GM23338 (cell line): Measurements from ENCODE around the gene DGKE. TPM values are rescaled to one million over a fixed set of nuclear protein-coding genes. Genes with fewer than 3 reads are reported as not detected.

Experiments used
- ATAC-seq: fragments of 200-7000 bp; cut with Tn5 transposase; 3 replicates; pipeline ENCODE4 v1.9.1; 2020
- DNase-seq: peaks from one replicate; pipeline ENCODE4 v3.0.0-alpha.2; 2015; ENCODE audit warnings: low spot score
- H2AFZ ChIP-seq: fragments of 200-600 bp; sonication (generic); 2 replicates; pipeline ENCODE4 v1.8.0; 2016; ENCODE audit warnings: antibody characterized with exemption, mild to moderate bottlenecking, moderate library complexity
- H3F3A ChIP-seq: fragments of 200-600 bp; sonication (generic); replicated peaks from 2 replicates; pipeline ENCODE4 v1.8.0; 2017; ENCODE audit warnings: antibody characterized with exemption, mixed run types, low read depth
- H3K27ac ChIP-seq: fragments of 200-600 bp; sonication (generic); 2 replicates; pipeline ENCODE4 v1.6.1; 2016; ENCODE audit warnings: low read depth
- H3K27me3 ChIP-seq: fragments of 200-600 bp; sonication (generic); 2 replicates; pipeline ENCODE4 v1.8.0; 2016; ENCODE audit warnings: mild to moderate bottlenecking, mixed run types, moderate library complexity; ENCODE audit not compliant: insufficient read depth
- H3K36me3 ChIP-seq: fragments of 200-600 bp; sonication (generic); 2 replicates; pipeline ENCODE4 v1.8.0; 2016; ENCODE audit warnings: mild to moderate bottlenecking; ENCODE audit not compliant: insufficient read depth
- H3K4me1 ChIP-seq: fragments of 200-600 bp; sonication (generic); 2 replicates; pipeline ENCODE4 v1.8.0; 2016; ENCODE audit warnings: mild to moderate bottlenecking, moderate library complexity; ENCODE audit not compliant: insufficient read depth
- H3K4me2 ChIP-seq: fragments of 200-600 bp; sonication (generic); 2 replicates; pipeline ENCODE4 v1.7.1; 2017; ENCODE audit warnings: mixed run types
- H3K4me3 ChIP-seq: fragments of 200-600 bp; sonication (generic); 2 replicates; pipeline ENCODE4 v1.6.1; 2016; ENCODE audit warnings: mixed run types
- H3K79me2 ChIP-seq: fragments of 200-600 bp; sonication (generic); replicated peaks from 2 replicates; pipeline ENCODE4 v1.8.0; 2017; ENCODE audit warnings: mild to moderate bottlenecking; ENCODE audit not compliant: insufficient read depth
- H3K9me2 ChIP-seq: fragments of 200-600 bp; sonication (generic); 2 replicates; pipeline ENCODE4 v1.8.0; 2017; ENCODE audit not compliant: insufficient read depth
- H4K20me1 ChIP-seq: fragments of 200-600 bp; sonication (generic); replicated peaks from 2 replicates; pipeline ENCODE4 v1.8.0; 2017; ENCODE audit warnings: mild to moderate bottlenecking; ENCODE audit not compliant: insufficient read depth
- H3K27ac Mint-ChIP-seq: 2 replicates; pipeline ENCODE4 v1.8.0; 2020; ENCODE audit warnings: inconsistent platforms, mild to moderate bottlenecking, moderate library complexity, mixed read lengths
- H3K27me3 Mint-ChIP-seq: 3 replicates; pipeline ENCODE4 v1.8.0; 2022; ENCODE audit warnings: low read depth, mild to moderate bottlenecking, moderate library complexity, mixed read lengths, inconsistent platforms; ENCODE audit not compliant: insufficient read depth, poor library complexity
- H3K36me3 Mint-ChIP-seq: 3 replicates; pipeline ENCODE4 v1.8.0; 2021; ENCODE audit warnings: low read depth, mild to moderate bottlenecking, inconsistent platforms, moderate library complexity, mixed read lengths
- H3K4me1 Mint-ChIP-seq: 3 replicates; pipeline ENCODE4 v1.8.0; 2020; ENCODE audit warnings: mild to moderate bottlenecking, inconsistent platforms, mixed read lengths
- H3K4me3 Mint-ChIP-seq: 3 replicates; pipeline ENCODE4 v1.8.0; 2021; ENCODE audit warnings: moderate library complexity, mild to moderate bottlenecking, inconsistent platforms, mixed read lengths
- H3K9me3 Mint-ChIP-seq: 3 replicates; pipeline ENCODE4 v1.8.0; 2020; ENCODE audit warnings: moderate library complexity, mild to moderate bottlenecking, inconsistent platforms, mixed read lengths
- EZH2 ChIP-seq: fragments of 200-600 bp; sonication (generic); IDR thresholded peaks from one replicate; pipeline ENCODE4 v1.8.0; 2017; ENCODE audit warnings: antibody characterized with exemption, mild to moderate bottlenecking, low read depth; ENCODE audit not compliant: unreplicated experiment
- EZH2phosphoT487 ChIP-seq: fragments of 200-600 bp; sonication (generic); IDR thresholded peaks from one replicate; pipeline ENCODE4 v1.8.1; 2018; ENCODE audit warnings: antibody characterized with exemption; ENCODE audit not compliant: unreplicated experiment
- POLR2AphosphoS5 ChIP-seq: IDR thresholded peaks from 2 replicates; pipeline ENCODE4 v1.6.1; 2016; ENCODE audit warnings: antibody characterized with exemption, low read depth
- STAT1 ChIP-seq: IDR thresholded peaks from one replicate; pipeline ENCODE4 v1.6.1; 2016; ENCODE audit warnings: antibody characterized with exemption; ENCODE audit not compliant: unreplicated experiment
- polyA plus RNA-seq: library from polyadenylated mRNA; unstranded; fragments of >200 nt; fragmentation: Nextera tagmentation; extraction: Ambion mirVana; gene quantifications from 2 replicates; pipeline ENCODE4 v1.2.1, GENCODE V29; 2016
- total RNA-seq: library from RNA; depleted of rRNA; stranded (reverse); fragments of >200 nt; shearing (Covaris generic); gene quantifications from 2 replicates; pipeline ENCODE4 v1.2.3, GENCODE V29; 2014
- TF ChIP-seq, protein P1 (sequence below): fragments of 250-450 bp; sonication (Bioruptor Pico); IDR thresholded peaks from 2 replicates; pipeline ENCODE4 v1.5.0; 2020; ENCODE audit warnings: mild to moderate bottlenecking, moderate library complexity
- TF ChIP-seq, protein P2 (sequence below), 2 experiments: fragments of 200-600 bp in 1 of 2; sonication (generic) in 1 of 2; conservative IDR thresholded peaks; 2 replicates each; pipeline versions ENCODE4 v1.5.1 to v1.6.1; 2016 to 2017; ENCODE audit warnings: antibody characterized with exemption in 2 of 2, low read depth in 2 of 2, mild to moderate bottlenecking in 2 of 2, moderate library complexity in 1 of 2

Gene DGKE
- total and polyA plus RNA-seq, 2 experiments from 2014 or later, result 3.9 to 10.1 TPM

DNA sequence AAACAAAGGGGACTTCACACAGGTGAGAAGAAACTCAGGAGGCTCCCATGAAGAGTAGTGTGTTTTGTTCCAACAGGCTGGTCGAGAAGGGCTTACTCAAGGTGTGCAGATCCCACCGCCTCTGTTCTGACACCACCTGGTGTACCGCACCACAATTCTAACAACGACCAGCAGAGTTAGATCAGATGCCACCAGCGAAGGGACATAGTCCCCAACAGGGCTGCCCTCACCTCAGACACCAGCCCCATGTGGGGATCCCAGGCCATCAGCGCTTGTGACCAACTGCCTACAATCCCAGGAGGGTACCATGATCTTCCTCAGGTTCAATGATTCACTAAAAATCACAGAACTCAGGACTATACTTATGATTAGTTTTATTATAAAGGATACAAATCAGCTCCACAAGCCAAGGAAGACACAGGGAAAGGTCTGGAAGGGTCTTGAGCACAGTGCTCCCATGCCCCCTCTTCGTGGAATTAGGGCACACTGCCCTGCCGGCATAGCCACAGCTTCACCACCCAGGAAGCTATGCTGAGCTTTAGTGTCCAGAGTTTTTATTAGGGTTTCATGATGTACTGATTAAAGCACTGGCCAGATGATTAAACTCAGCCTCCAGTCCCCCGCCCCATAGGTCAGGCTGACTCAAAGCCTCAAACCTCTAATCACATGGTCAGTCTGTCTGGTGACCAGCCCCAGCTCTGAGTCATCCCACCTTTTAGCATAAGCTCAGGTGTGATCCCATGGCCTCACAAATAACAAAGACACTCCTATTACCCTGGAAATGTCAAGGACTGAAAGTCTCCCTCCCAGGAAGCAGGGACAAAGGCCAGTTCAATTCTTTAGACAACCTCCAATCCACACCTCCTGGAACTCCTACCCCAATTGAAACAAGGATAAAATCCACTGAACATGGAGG lies 53.9 kb downstream of the DGKE start (continued):
- no peak for TF ChIP-seq EZH2phosphoT487

DNA sequence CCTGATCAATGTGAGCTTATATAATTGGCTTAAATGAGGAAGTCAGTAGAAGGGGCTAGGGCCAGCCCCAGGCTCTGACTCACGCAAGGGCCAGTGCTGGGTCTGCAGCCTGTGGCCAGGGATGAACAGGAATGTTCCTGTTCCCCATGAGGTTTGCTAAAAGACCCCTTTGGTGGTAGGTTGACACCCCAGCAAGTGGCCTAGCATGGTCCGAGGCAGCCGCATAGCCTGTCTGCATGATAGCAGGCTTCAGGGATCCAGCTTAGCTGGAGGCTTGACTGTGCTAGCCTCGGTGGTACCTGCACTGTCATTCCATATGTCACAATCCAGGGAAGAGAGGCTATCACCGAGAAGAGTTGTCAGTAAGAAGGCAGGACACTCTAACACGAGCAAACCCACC lies 56.4 kb downstream of the DGKE start:
- Histone ChIP-seq H3K27ac (no peak overlapping the region), H3K79me2 (no peaks in the 10 kb centered on the region), H3K36me3 (peaks cover 15% of the 10 kb centered on the region), H3K27me3 (no peaks in the 10 kb centered on the region), H3K4me3 (no peak overlapping the region), H4K20me1 (no peaks in the 10 kb centered on the region), H3K4me1 (peaks cover 8% of the 10 kb centered on the region), H3F3A (no peaks in the 10 kb centered on the region), H2AFZ (no peak overlapping the region), H3K4me2 (no peak overlapping the region), H3K9me2 (no peaks in the 10 kb centered on the region)
- H3K27me3 Mint-ChIP-seq, result no peaks in the 10 kb centered on the region
- no peak for DNase-seq
- TF ChIP-seq EZH2, result no peak
- TF ChIP-seq, protein P1, sequence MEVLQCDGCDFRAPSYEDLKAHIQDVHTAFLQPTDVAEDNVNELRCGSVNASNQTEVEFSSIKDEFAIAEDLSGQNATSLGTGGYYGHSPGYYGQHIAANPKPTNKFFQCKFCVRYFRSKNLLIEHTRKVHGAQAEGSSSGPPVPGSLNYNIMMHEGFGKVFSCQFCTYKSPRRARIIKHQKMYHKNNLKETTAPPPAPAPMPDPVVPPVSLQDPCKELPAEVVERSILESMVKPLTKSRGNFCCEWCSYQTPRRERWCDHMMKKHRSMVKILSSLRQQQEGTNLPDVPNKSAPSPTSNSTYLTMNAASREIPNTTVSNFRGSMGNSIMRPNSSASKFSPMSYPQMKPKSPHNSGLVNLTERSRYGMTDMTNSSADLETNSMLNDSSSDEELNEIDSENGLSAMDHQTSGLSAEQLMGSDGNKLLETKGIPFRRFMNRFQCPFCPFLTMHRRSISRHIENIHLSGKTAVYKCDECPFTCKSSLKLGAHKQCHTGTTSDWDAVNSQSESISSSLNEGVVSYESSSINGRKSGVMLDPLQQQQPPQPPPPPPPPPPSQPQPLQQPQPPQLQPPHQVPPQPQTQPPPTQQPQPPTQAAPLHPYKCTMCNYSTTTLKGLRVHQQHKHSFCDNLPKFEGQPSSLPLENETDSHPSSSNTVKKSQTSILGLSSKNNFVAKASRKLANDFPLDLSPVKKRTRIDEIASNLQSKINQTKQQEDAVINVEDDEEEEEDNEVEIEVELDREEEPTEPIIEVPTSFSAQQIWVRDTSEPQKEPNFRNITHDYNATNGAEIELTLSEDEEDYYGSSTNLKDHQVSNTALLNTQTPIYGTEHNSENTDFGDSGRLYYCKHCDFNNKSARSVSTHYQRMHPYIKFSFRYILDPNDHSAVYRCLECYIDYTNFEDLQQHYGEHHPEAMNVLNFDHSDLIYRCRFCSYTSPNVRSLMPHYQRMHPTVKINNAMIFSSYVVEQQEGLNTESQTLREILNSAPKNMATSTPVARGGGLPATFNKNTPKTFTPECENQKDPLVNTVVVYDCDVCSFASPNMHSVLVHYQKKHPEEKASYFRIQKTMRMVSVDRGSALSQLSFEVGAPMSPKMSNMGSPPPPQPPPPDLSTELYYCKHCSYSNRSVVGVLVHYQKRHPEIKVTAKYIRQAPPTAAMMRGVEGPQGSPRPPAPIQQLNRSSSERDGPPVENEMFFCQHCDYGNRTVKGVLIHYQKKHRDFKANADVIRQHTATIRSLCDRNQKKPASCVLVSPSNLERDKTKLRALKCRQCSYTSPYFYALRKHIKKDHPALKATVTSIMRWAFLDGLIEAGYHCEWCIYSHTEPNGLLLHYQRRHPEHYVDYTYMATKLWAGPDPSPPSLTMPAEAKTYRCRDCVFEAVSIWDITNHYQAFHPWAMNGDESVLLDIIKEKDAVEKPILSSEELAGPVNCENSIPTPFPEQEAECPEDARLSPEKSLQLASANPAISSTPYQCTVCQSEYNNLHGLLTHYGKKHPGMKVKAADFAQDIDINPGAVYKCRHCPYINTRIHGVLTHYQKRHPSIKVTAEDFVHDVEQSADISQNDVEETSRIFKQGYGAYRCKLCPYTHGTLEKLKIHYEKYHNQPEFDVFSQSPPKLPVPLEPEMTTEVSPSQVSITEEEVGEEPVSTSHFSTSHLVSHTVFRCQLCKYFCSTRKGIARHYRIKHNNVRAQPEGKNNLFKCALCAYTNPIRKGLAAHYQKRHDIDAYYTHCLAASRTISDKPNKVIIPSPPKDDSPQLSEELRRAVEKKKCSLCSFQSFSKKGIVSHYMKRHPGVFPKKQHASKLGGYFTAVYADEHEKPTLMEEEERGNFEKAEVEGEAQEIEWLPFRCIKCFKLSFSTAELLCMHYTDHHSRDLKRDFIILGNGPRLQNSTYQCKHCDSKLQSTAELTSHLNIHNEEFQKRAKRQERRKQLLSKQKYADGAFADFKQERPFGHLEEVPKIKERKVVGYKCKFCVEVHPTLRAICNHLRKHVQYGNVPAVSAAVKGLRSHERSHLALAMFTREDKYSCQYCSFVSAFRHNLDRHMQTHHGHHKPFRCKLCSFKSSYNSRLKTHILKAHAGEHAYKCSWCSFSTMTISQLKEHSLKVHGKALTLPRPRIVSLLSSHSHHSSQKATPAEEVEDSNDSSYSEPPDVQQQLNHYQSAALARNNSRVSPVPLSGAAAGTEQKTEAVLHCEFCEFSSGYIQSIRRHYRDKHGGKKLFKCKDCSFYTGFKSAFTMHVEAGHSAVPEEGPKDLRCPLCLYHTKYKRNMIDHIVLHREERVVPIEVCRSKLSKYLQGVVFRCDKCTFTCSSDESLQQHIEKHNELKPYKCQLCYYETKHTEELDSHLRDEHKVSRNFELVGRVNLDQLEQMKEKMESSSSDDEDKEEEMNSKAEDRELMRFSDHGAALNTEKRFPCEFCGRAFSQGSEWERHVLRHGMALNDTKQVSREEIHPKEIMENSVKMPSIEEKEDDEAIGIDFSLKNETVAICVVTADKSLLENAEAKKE, result no peak
- TF ChIP-seq, protein P2, sequence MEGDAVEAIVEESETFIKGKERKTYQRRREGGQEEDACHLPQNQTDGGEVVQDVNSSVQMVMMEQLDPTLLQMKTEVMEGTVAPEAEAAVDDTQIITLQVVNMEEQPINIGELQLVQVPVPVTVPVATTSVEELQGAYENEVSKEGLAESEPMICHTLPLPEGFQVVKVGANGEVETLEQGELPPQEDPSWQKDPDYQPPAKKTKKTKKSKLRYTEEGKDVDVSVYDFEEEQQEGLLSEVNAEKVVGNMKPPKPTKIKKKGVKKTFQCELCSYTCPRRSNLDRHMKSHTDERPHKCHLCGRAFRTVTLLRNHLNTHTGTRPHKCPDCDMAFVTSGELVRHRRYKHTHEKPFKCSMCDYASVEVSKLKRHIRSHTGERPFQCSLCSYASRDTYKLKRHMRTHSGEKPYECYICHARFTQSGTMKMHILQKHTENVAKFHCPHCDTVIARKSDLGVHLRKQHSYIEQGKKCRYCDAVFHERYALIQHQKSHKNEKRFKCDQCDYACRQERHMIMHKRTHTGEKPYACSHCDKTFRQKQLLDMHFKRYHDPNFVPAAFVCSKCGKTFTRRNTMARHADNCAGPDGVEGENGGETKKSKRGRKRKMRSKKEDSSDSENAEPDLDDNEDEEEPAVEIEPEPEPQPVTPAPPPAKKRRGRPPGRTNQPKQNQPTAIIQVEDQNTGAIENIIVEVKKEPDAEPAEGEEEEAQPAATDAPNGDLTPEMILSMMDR (conservative IDR thresholded peaks at IDR 0.05; ENCODE audit: low read depth in 2 of 2), result no peak
- no peak for TF ChIP-seq POLR2AphosphoS5
- no peak for TF ChIP-seq STAT1
- H3K4me1 Mint-ChIP-seq, result peaks cover 19% of the 10 kb centered on the region
- no peak for ATAC-seq
- H3K36me3 Mint-ChIP-seq, result peaks cover 66% of the 10 kb centered on the region
- H3K9me3 Mint-ChIP-seq, result peaks cover 29% of the 10 kb centered on the region
- no peak overlapping the region for H3K4me3 Mint-ChIP-seq
- H3K27ac Mint-ChIP-seq, result no peak overlapping the region
